G401 (cell line): ENCODE data around the gene SPINK9. TPM values are rescaled to one million over a fixed set of nuclear protein-coding genes. Genes with fewer than 3 reads are reported as not detected.
"Not testable (repeated sequence)": the region's sequence is repeated elsewhere in the genome, so short reads cannot be mapped to it uniquely, and the experiment has no call there.

ENCODE experiments used
- DNase-seq: peaks from one replicate; pipeline ENCODE4 v3.0.0-alpha.2; 2015; ENCODE audit warnings: low spot score
- in situ Hi-C: cut with HindIII; loops from 2 replicates; pipeline ENCODE4 v1.10.0; 2016; ENCODE audit warnings: low sequenced_read_pairs, mixed read lengths
- total RNA-seq: library from RNA; depleted of rRNA; stranded (reverse); fragments of >200 nt; shearing (Covaris generic); gene quantifications from 2 replicates; pipeline ENCODE4 v1.2.3, GENCODE V29; 2014; rRNA removed

The SPINK9 gene, protein sequence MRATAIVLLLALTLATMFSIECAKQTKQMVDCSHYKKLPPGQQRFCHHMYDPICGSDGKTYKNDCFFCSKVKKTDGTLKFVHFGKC
- total RNA-seq: not detected in 2 replicates

DNA sequence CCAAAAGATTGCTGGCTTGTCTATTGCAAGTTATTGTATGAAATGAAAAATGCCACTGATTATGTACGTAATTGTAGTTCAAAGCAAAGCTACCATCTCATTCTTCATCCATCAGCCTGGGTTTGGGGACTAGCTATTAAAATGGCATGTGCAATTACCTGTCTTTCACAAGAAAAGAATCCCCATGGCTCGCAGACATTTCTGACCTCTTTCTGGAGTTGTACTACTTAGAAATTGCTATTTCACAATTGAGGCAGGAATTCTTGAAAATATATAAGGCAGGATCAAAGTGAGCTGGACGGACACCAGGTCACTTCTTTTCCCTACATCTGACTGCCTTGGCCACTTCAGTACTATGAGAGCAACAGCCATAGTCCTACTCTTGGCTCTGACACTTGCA is at the start of gene SPINK9:
Gene SPINK9 (plus strand): TSS at position 301 of the 400 bp plus-strand sequence. CDS start 55 bp downstream, at position 356.
- DNase-seq: no peak
- in situ Hi-C loops: no loop called here

DNA sequence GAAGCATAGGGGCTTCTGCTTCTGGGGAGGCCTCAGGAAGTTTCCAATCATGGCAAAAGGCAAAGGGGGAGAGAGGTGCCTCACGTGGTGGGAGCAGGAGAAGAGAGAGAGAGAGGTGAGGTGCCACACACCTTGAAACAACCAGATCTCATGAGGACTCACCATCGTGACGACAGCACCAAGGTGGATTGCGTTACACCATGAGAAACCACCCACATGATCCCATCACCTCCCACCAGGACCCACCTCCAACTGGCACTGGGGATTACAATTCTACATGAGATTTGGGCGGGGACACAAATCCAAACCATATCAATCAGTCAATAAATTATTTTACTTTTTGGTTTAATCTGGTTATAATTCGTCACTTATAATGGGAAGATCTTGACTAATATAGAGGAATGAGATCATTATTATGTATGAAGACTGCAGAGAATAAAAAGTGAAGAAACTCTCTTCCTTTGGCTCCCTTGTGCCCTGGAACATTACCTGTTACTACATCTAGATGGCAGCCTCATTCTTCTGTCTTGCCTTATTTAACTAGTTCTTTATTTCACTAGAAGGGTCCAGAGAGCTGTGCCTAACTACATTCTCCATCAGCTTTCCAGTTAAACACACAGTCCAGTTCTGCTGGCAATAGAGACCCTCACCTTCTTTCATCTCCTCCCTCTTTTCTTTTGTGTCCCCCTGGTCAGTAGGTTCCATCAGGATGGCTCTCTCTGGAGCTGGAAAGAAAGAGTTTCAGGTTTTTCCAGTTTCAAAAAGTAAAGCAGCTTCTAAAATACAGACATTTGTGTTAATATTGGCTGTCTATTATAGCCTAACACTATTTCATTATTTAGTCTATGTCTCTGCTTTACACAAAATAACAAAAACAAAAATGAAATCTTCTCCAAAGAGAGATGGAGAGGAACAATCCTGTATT is 44.8 kb upstream of the SPINK9 start:
- peak; percentile 3 for DNase-seq
- in situ Hi-C loops: no loop called here

DNA sequence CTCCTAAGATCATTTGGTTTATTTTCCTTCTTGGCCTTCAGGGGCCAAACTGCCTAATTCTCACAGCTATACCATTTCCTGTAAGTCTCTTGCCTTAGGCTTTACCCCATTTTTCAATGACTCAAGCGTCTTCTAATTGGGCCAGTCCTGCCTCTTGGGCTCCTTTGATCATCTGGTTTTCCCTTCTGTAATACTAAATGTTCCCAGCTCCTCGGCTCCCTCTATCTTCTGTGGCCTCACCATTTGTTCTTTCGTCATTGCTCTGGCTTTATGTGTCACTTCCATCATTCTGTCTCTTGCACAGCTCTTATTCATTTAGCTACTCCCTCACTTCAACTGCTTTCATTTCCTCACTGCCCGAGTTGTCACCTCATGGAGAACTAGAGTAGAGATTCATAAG is 37.6 kb upstream of the SPINK9 start:
- in situ Hi-C loops: no loop called here
- no peak for DNase-seq

DNA sequence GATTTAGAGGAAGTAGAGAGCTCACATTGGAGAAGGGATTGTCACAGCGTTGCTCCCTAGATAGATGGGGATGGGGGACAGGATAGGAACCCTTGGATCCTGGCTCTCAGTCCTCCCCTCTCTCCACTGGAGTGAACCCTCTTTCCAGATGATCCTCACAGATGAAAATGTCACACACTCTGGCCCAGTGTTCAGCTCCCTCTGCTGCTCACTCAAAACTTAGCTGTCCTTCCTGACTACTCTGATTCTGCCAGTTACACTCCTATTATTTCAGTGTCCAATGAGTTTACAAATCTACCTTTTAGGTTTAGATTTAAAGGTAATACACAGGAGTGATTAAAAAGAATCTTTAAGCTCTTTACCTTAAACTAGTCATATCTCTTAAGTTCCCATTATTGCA is 28.9 kb upstream of the SPINK9 start:
- in situ Hi-C loops: no loop called here
- no peak for DNase-seq

DNA sequence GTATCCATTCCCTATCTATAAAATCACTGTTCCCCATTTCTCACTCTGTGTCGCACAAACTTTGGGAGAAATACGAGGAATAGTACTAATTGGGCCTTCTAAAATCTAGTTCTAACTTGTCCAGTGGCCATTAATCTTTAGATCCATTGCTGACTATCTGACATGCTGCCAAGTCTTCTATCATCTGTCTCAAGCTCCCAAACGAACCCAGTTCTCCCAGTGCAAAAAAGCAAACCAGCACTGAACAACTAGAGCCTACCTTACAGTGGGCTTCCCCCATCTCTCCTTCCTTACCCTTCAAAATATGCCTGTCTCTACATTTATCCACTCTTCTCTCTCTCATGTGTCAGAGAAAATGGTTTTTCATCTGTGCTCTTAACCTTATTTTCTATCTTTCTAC is 26.3 kb upstream of the SPINK9 start:
- no peak for DNase-seq
- in situ Hi-C loops: no loop called here

DNA sequence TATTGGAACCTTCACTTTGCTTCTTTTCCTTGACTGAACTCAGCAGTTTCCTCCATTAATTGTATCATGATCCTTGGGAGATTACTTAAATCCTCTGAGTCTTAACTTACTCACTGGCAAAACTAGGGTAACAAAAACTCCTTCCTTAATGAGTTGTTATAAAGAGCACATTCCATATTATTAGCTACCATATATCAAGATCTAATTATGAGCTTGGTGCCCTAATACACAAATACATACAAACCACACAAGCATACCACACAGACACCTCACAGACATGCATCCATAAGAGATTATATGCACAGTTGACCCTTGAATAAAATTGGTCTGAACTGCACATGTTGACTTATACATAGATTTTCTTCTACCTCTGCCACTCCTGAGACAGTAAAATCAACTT is 25.6 kb upstream of the SPINK9 start:
- in situ Hi-C loops: no loop called here
- no peak for DNase-seq

DNA sequence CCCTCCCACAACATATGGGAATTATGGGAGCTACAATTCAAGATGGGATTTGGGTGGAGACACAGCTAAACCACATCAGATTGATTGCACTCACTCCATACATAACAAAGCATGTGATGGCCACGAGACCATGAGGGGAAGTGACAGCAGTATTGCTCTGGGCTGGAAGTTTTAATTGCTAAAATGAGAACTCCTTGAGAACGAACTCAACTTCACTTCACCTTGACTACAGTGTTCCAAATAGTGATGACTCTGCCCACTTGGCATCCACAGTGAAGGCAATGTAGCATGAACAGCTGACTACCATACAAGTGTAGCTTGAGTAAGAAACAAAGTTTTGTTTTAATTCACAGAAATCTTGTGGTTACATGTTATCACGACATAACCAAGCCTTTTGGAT is 23.9 kb upstream of the SPINK9 start:
- in situ Hi-C loops: no loop called here

DNA sequence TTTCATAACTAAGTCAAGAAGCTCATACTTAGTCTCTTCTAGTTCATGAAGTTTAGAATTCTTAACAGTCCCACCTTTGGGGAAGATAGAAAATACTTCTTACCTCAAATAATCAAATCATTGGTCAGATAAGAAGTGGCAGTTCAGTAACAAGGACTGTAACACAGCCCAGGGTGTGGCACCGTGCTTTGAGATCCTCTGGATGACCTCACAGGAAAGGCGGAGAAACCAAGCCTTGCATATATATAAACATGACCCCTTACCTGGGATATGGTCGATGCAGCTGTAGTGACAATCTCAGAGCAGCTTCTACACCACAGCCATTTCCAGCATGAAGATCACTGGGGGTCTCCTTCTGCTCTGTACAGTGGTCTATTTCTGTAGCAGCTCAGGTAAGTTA is 23.2 kb upstream of the SPINK9 start, which contains the start of gene SPINK7:
Gene SPINK7 (plus strand): TSS at position 271 of the 400 bp plus-strand sequence. CDS start 61 bp downstream, at position 332.
- no peak for DNase-seq
- in situ Hi-C loops: no loop called here

More for the DNA sequence above, 23.9 kb upstream of the SPINK9 start:
- DNase-seq: no peak

DNA sequence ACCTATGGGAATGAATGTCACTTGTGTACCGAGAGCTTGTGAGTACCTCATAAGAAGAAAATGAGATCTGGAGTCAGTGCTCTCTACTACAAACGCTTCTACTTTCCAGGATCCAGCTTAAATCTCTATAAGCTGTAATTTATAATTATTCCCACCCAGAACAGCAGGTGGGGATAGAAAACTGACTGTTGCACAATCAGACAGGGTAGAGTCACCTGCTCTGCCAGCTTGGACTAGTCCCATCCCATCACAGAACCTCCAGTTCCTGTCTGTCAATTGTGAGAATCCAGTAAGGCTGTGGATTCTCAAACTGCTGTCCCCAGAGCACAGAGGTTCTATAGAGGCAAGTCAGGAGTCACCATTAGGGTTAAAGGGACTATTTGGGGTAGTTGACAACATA is 21.2 kb upstream of the SPINK9 start:
- DNase-seq: no peak
- in situ Hi-C loops: no loop called here

DNA sequence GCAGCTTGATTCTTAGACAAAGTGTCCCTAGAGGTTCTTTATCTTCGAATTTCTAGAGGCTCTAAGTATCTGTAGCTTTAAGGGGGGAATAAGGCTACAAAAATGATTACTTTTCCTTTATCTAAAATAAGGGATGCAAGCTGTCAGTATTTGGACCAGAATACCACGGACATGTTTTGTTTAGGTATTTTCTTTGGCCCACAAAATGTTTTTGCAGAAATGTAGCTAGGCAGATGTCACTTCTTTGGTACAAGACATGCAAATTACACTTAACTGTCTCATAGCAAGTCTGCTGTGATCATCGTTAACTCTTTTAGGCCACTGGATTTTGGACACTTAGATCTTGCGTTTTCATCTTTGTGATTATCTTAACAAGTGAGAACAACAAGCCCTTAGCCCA is 20.6 kb upstream of the SPINK9 start:
- no peak for DNase-seq
- in situ Hi-C loops: no loop called here

DNA sequence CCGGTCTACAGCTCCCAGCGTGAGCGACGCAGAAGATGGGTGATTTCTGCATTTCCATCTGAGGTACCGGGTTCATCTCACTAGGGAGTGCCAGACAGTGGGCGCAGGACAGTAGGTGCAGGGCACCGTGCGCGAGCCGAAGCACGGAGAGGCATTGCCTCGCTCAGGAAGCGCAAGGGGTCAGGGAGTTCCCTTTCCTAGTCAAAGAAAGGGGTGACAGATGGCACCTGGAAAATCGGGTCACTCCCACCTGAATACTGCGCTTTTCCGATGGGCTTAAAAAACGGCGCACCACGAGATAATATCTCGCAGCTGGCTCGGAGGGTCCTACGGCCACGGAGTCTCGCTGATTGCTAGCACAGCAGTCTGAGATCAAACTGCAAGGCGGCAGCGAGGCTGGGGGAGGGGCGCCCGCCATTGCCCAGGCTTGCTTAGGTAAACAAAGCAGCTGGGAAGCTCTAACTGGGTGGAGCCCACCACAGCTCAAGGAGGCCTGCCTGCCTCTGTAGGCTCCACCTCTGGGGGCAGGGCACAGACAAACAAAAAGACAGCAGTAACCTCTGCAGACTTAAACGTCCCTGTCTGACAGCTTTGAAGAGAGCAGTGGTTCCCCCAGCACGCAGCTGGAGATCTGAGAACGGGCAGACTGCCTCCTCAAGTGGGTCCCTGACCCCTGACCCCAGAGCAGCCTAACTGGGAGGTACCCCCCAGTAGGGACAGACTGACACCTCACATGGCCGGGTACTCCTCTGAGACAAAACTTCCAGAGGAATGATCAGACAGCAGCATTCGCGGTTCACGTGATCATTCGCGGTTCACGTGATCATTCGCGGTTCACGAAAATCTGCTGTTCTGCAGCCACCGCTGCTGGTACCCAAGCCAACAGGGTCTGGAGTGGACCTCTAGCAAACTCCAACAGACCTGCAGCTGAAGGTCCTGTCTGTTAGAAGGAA is 15.1 kb upstream of the SPINK9 start:
- in situ Hi-C loops: not testable (repeated sequence)
- peak; percentile 38 for DNase-seq

DNA sequence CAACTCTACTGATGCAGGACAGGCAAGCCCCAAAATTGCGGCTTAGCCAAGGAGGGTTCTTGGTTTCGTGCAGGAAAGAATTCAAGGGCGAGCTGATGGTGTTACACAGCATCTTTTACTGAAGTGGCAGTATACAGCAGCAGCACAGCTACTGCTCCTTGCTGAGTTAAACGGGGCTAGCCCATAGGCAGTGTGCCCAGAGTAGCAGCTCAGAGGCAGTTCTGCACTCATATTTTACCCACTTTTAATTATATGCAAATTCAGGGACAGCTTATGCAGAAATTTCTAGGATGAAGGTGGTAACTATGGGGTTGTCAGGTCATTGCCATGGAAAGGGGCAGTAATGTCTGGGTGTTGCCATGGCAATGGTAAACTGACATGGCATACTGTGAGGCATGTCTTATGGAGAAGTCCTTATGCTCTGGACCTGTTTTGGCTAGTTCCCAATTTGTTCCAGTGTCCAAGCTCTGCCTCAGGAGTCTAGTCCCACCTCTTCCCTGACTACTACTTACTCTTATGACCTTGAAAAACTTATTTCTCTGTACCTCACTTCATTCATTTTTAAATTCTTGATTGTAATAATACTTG is 2.0 kb upstream of the SPINK9 start:
- in situ Hi-C loops: no loop called here
- DNase-seq: no peak

DNA sequence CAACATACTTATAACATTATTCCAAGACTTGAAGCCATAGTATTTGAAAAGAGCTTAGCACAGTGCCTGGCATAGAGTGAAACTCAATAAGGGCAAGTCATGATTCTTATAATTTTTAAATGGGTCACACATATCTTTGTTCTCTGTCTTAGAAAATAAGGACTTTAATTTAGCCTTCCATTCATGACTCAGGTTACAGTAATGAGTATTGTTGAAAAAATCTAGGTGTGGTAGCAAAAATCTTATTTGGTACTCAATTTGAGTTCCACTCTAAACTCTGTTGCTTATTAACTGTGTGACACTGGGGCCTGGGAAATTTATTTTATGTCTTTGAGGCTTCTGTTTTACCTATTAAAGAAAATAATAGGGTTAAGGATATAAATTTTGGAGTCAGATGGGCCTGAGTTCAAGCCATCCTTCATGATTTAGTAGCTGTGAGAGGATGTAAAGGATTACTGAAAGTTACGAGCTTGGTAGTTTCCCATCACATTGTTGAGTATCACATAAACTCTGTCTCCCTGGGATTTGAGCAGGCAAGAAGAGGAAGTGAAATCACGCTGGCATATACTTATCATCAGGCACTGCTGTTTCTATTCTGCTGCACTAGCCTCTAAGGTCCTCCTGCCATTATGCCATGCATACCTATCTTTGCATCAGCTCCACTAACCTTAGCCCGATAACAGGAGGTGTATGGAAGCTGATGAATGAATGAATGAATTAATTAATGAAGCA is 1.5 kb downstream of the SPINK9 start:
- in situ Hi-C loops: no loop called here
- no peak for DNase-seq

DNA sequence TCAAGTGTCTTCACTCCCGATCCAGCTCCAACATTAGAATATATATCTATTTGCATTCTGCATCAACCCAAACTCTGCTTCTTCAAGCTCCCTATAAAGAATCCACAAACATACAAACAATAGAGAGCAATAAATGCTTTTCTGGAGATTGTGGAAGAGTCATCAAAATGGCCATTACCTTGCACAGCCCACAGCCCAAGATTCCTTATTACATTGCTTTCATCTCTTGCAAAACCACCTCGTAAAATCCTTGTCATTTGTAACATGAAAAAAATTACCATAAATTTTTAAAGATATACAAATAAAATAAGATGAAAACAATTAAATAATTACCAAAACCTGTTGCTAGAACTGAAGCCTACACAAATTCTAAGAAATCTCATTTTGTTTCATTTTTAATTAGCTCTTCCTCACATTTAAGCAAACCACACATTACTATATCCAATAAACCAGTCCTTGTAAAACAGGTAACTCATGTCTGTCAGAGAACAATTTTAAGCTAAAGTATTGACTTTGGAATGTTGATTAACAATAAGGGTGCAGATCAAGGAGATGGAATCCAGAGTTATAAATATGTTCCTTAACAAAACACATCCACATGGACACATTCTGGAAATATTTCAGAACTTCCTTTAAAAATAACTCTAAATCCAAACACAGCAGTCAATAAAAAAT is 7.1 kb downstream of the SPINK9 start:
- no peak for DNase-seq
- in situ Hi-C loops: no loop called here

DNA sequence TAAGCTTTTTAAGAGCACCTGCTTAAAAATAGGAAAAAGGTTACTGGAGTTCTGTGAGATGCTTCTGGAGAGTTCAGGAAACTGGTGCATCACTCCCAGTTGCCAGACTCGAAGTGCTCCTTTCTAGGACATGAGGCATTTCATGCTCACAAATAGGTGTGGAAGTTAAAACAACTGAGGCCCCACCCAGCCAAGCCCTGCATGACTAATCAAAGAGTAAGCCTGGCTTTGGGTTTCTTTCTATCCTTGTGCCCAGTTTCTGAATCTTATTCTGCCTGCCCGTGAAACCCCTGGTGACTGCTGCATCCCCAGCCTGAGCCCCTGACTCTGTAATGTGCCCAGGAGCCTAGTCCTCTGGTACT is 7.7 kb downstream of the SPINK9 start:
- no peak for DNase-seq
- in situ Hi-C loops: no loop called here

DNA sequence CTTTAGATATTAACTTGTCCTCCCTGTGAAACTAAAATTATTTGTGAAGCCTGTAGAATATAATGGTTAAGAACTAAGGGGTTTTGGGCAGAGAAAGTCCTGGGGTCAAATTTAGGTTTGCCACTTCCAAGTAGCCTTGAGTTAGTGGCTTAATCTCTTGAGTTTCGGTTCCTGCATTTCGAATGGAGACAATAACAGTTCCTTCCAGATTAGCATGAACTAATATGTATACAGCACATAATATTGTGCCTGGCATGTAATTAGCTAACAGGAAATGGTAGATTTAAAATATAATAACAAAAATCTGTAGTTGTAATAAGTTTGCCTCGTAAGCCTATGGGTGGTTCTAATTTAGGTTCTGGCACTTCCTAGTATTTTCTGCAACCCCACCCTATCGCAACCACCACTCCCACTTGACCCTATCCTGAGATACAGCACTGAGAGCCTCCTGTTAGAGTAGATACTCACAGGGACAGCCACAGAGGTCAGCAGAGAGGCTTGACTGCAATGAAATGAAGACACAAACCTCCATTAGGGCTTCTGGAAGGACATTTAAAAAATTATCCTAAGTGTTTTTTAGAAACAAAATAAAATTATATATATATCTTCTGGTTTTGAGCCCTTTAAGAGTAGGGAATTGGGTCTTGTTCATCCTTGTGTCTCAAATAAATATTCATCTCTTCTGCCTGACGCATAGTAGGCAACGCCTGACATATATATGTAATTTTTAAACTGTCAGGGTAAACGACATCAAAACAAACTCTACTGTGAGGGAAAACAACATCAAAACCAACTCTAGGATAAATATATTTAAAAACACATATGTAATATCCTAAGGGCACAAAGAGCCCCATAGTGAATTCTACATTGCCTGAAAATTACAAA is 8.5 kb downstream of the SPINK9 start:
- in situ Hi-C loops: no loop called here

DNA sequence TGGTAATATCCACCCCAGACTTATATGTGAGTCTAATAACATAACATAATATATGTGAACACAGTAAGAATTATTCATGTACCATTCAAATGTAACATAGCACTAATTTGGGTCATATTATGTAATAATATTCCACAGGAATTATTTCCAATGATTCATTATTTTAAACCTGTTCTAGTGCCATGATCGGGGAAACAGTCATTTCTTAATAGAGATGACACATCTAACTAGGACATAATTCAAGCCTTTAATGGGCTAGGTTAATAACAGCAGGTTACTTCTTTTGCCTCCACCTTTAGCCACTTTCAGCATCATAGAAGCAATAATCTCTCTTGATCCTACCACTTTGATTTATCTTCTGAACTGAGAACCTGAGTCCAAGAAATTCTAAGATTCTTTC is 12.3 kb downstream of the SPINK9 start:
- DNase-seq: no peak
- in situ Hi-C loops: no loop called here

More for the DNA sequence above, 8.5 kb downstream of the SPINK9 start:
- DNase-seq: no peak
